ENCODE measurements around the gene LCE2B.

GRCh38 chr1:152673016-152673415 is 12.9 kb upstream of the LCE2B start:
- TF ChIP-seq, protein P1, sequence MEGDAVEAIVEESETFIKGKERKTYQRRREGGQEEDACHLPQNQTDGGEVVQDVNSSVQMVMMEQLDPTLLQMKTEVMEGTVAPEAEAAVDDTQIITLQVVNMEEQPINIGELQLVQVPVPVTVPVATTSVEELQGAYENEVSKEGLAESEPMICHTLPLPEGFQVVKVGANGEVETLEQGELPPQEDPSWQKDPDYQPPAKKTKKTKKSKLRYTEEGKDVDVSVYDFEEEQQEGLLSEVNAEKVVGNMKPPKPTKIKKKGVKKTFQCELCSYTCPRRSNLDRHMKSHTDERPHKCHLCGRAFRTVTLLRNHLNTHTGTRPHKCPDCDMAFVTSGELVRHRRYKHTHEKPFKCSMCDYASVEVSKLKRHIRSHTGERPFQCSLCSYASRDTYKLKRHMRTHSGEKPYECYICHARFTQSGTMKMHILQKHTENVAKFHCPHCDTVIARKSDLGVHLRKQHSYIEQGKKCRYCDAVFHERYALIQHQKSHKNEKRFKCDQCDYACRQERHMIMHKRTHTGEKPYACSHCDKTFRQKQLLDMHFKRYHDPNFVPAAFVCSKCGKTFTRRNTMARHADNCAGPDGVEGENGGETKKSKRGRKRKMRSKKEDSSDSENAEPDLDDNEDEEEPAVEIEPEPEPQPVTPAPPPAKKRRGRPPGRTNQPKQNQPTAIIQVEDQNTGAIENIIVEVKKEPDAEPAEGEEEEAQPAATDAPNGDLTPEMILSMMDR (conservative IDR thresholded peaks at IDR 0.05): no peak
- no peak for TF ChIP-seq ZFX (IDR thresholded peaks at IDR 0.05)
